Posterior cingulate gyrus (tissue), 11 donors: ENCODE measurements around the gene DIAPH1.

Source experiments
- DNase-seq, 10 donors: peaks; one replicate each; pipeline versions ENCODE4 v3.0.0 to v3.0.0-alpha.2; 2020 to 2021; ENCODE audit warnings: mixed read lengths in 3 of 10
- intact Hi-C: fragments of 100-400 bp; cut with DNase I; formaldehyde crosslinking; loops from one replicate; pipeline ENCODE4 v1.15.1; 2023

The DIAPH1 gene

DNA sequence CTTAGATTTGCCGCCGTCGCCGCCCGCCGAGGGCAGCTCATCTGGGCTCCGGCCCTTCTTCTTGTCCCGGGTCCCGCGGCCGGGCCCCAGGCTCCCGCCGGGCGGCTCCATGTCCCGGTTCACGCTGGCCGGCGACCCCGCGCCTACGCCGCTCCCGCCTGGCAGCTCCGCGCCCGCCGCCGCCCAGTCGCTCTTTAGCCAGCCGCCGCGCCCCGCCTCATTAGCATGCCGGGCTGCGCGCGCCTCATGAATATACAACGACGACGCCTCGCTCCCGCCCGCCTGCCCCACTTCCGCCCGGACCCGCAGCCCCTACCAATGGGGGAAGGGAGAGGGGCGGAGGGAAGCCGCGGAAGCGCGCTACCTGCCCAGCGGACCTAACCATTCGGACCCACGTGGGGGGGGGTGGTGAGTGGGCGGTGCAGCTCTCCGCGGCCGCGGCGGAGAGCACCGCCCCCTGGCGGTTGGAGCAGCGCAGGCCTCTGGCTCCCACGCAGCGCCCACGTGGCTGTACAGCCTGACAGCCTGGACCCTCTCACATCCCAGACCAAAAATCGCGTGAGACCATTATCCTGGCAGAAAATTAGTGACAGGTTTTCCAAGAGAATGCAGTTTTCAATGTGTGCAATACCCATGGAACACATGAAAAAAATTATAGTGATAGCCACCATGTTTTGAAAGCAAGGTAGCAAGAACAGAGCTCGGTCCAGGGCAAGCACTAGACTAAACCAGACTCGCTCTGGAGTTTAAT, at the start of gene DIAPH1:
Gene DIAPH1 (minus strand): TSS at position 197 of the 751 bp plus-strand sequence. CDS start 86 bp downstream, at position 111.
- intact Hi-C loops: loop anchor here (1.0 to 2.0 kb wide), 2 partner anchors 18 to 27 kb away; partner anchors contain the start of genes HDAC3 and RELL2
- peak; percentile 79 to 98 (median 90) for DNase-seq

GRCh38 chr5:141665995-141666940, 47.5 kb upstream of the DIAPH1 start:
- intact Hi-C loops: loop anchor here (1.0 kb wide), 1 partner anchor 294 kb away; no protein-coding TSS in a partner anchor
- no peak for DNase-seq

DNA sequence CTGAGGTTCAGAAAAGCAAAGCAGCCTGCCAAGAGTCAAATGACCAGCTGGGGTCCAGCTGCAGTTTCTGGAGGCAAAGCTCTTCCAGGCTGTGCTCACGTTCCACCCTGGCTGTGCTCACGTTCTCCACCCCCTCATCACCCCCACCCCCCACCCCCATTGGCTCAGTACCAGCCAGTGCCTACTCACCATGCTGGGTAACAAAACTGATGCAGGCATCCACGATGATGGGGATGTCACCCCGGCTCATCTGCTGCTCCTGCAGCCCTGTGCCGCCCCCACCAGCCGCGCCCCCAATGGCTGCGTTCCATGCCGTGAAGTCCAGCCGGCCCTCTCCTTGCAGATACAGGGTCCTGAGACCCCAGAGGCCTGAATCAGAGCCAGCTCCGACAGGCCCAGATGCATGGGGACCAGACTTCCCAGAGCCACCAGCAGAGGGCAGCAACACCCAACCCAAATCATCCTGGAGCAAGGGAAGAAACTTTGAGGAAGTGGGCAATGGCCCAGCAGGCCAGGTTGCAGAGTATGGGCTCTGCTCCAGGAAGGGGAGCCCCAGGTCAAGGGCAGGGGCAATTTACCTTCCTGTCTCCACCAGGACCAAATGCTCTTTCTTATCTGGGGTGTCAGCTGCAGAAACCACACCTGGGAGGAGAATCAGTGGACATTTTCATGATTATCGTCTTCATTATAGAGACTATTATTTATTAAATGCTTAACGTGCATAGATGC, 46.1 kb upstream of the DIAPH1 start:
- intact Hi-C loops: loop anchor here (1.0 kb wide), 1 partner anchor 295 kb away; no protein-coding TSS in a partner anchor
- DNase-seq: peak; percentile 49 to 96 (median 76)

DNA sequence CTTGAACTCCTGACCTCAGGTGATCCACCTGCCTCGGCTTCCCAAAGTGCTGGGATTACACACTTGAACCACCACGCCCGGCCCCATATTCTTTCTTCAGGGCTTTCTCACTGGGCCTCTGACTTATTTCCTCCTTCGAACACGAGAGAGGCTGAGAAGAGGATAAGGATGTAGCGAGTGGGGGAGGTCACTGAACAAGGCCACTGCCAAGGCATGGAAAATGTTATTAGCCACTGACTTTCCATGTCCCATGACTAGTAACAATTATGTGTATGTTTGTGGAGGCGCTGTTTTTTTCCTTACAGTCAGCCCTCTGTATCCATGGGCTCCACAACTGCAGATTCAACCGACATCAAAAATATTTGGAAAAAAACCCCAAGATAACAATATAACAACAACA, 44.7 kb upstream of the DIAPH1 start:
- peak in 1 of 10 donors; percentile 35 for DNase-seq
- intact Hi-C loops: no loop called here

- no peak for DNase-seq
- intact Hi-C loops: no loop called here
Measured at GRCh38 chr5:141662028-141662427, 43.2 kb upstream of the DIAPH1 start.

DNA sequence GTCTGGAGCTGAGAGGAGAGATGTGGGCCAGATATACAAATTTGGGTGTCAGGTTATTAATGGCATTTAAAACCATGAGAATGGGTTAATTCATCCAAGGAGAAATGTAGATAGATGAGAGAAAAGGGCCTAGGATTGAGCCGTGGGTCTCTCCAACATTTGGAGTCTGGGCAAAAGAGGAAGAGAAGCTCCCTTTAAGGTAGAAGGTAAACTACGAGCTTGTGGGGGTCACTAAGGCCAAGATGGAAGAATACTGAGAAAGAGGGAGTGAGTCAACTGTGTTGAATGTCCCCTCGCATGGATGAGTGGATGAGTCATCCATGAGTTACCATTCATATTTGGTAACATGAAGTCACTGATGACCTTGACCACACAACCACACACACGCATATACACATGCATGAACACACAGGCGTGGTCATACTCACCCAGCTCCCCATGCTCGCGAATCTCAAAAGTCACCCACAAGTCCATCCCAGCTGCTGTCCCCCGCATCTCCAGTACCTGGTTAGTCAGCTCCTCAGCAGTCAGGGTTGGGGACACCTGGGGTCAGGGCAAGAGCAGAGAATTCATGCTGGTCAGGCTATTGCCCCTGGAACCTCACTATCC, 39.2 kb upstream of the DIAPH1 start:
- intact Hi-C loops: no loop called here

DNA sequence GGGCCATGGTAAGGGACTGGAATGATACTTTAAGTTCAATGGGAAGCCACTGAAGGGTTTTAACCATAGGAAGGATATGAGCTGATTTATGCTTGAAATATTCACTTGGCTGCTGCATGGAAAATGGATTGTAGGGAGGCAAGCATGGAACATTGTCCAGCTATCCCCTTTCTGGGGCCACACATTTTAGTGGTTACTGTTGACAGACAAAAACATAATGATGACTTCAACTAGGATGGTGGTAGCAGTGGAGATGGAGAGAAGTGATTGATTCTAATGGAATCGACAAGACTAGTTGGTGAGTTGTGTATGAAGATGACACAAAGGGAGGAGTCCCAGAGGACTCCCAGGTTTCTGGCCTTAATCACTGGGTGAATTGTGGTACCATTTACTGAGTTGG, 38.6 kb upstream of the DIAPH1 start:
- intact Hi-C loops: no loop called here
- no peak for DNase-seq

More for the DNA sequence above, 39.2 kb upstream of the DIAPH1 start:
- DNase-seq: peak in 1 of 10 donors; percentile 28

- intact Hi-C loops: no loop called here
- peak in 2 of 10 donors; percentile 57 to 59 for DNase-seq
Measured at GRCh38 chr5:141656396-141656795, 37.6 kb upstream of the DIAPH1 start.

- intact Hi-C loops: no loop called here
- peak in 1 of 10 donors; percentile 37 for DNase-seq
Measured at GRCh38 chr5:141655020-141655419, 36.2 kb upstream of the DIAPH1 start.

- DNase-seq: no peak
- intact Hi-C loops: no loop called here
Measured at GRCh38 chr5:141654298-141654697, 35.5 kb upstream of the DIAPH1 start.

DNA sequence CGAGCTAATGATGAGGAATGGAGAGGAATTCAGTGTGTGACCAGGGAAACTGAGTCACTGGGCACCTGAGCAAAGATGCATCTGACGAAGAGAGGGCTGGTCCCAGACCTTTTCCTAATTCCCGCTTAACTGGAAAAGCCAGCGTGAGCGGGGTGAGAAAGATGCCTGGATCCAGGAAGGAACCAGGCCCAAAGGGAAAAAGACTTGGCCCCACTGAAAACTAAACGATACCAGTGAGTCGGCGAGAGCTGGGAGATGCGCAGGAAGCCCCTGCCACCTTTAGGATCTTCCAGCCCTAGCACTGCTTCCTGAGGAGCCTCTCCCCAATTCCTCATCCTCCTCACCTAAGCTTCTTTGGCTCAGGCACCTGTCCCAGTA, 32.9 kb upstream of the DIAPH1 start:
- DNase-seq: peak in 1 of 10 donors; percentile 65
- intact Hi-C loops: no loop called here

DNA sequence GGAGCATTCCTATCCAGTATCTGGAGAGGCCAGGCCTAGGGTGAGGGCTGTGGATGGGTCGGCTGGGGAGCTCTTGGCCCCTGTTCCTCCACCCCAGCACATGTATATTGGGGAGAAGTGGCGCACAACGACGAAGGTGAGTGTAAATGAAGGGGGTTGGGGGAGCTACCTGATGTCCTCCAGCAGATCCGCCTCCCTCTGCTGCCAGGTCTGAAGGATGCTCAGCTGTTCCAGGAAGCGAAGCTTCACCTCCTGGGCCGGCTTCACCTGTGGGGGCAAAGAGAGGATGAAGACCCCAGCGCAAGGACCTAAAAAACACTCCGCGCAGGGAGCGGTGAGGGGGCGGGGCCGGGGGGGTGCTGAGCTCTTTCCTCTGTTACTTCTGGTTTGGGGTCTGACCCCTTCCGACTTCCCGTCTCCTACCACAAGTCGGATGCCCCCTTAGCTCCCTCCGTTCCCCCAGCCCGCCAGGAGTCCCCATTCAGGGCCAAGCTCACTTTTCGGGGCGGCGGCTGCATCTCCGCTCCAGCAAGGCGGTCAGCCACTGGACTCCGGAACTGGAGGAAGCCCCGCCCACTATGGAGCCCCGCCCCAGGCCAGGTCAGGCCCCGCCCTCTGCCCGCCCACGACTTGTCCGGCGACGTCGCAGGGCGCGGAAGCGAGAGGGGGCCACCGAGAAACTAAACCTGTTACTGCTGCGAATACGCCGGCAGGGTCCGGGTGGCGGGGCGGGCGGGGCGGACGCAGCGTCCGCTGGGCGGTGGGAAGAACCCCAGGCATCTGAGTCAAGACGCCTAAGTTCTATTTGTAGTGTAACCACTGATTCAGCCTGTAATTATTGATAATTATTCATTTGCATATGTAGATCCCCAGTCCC, 32.3 kb upstream of the DIAPH1 start, which contains the start of gene FCHSD1:
Gene FCHSD1 (minus strand): TSS at position 568 of the 877 bp plus-strand sequence. CDS start 50 bp downstream, at position 518.
- peak; percentile 62 to 97 (median 86) for DNase-seq
- intact Hi-C loops: no loop called here

DNA sequence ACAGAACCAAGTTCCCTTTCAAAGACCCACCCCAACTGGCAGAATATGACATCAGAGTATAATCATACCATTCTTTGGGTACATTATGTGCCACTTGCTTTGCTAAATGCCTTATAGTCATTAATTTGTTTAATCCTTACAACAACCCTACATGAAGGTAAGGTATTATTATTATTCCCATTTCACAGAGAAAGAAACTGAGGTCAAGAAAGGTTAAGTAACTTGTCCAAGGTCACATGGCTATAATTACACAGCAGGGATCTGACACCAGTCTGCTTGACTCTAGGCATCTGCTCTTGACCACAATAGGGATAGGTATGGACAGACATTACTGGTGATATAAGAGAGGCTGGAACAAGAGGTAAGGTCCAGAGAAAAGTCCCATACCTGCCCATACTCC, 31.2 kb upstream of the DIAPH1 start:
- intact Hi-C loops: no loop called here

DNA sequence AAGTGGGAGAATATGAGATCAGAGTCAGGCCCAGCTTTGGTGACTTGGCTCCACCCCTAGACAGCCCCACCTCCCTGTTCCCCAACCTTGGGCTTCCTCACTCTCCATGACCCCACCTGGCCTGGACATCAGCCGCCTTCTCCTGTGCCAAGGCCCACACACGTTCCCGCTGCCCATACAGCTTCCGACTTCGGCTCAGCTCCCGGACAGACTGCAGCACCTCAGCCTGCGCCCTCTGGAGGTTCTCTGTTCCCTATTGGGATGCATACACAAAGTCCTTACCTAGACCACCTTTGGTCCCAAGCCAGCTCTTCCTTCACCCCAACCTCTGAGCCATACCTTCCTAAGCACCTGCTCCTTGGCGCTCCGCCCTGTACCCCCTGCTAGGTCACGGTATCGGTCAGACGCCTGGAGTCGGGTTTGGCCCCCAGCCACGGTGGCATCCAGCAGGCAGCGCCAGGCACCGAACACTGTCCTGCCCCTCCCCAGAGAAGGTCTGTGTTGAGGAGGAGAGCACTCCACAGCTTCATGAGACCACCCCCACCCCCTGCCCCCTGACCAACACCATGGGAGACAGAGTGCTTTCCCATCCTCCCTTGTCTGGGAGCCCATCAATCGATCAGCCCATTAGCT, 30.4 kb upstream of the DIAPH1 start:
- intact Hi-C loops: no loop called here
- peak in 2 of 10 donors; percentile 32 to 84 for DNase-seq

More for the DNA sequence above, 31.2 kb upstream of the DIAPH1 start:
- DNase-seq: no peak

DNA sequence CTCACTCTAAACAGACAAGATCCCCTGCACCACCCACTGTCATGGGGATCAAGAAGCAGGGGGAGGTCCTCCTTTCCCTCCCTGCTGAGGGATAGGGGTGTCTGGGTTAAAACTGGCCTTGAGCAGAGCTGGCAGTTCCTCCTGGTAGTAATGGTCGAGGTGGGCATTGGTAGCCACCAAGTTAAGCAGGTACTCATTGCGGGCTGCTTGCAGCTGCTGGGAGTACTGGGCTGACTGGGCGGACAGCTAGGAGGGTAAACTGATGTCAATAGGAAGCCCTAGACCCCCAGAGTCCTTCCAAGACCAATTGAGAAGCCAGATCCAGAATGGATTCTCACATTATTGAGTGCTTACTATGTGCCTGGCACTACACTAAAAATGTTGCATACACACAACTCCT, 29.1 kb upstream of the DIAPH1 start:
- intact Hi-C loops: no loop called here
- DNase-seq: peak in 1 of 10 donors; percentile 42

GRCh38 chr5:141647242-141647641, 28.4 kb upstream of the DIAPH1 start:
- peak in 1 of 10 donors; percentile 63 for DNase-seq
- intact Hi-C loops: no loop called here

- peak in 1 of 10 donors; percentile 24 for DNase-seq
- intact Hi-C loops: no loop called here
Measured at GRCh38 chr5:141646026-141646425, 27.2 kb upstream of the DIAPH1 start.

GRCh38 chr5:141641634-141642267, 23.0 kb upstream of the DIAPH1 start:
- no peak for DNase-seq
- intact Hi-C loops: no loop called here
